SK-N-SH treated with all-trans-retinoic acid at 6 μM for 48 hours (cell line): ENCODE results near the gene CCNE1.

ENCODE experiments used
- ATAC-seq: fragments of 200-7000 bp; cut with Tn5 transposase; 3 replicates; pipeline ENCODE4 v1.9.1; 2020; ENCODE audit warnings: mild to moderate bottlenecking, moderate library complexity
- ARNTL ChIP-seq: fragments of 450-650 bp; formaldehyde crosslinking; IDR thresholded peaks from 2 replicates; pipeline ENCODE4 v1.5.0; 2020; ENCODE audit warnings: low read depth, mild to moderate bottlenecking, moderate library complexity, borderline replicate concordance
- BACH2 ChIP-seq: fragments of 250-450 bp; sonication (Bioruptor Pico); IDR thresholded peaks from 2 replicates; pipeline ENCODE4 v1.9.0; 2021; ENCODE audit warnings: mild to moderate bottlenecking, borderline replicate concordance
- CSDC2 ChIP-seq: fragments of 250-450 bp; sonication (Bioruptor Pico); IDR thresholded peaks from 2 replicates; pipeline ENCODE4 v1.5.0; 2020; ENCODE audit warnings: mild to moderate bottlenecking, moderate library complexity
- ESRRG ChIP-seq: fragments of 250-450 bp; sonication (Bioruptor Pico); IDR thresholded peaks from 2 replicates; pipeline ENCODE4 v1.6.1; 2021; ENCODE audit warnings: mild to moderate bottlenecking
- GLIS3 ChIP-seq: fragments of 250-450 bp; sonication (Bioruptor Pico); IDR thresholded peaks from 2 replicates; pipeline ENCODE4 v1.5.0; 2020; ENCODE audit warnings: mild to moderate bottlenecking, moderate library complexity
- OSR1 ChIP-seq: fragments of 250-450 bp; sonication (Bioruptor Pico); IDR thresholded peaks from 2 replicates; pipeline ENCODE4 v1.8.0; 2022; ENCODE audit warnings: moderate library complexity, mild to moderate bottlenecking, inconsistent platforms
- RARB ChIP-seq: fragments of 250-450 bp; sonication (Bioruptor Pico); IDR thresholded peaks from 2 replicates; pipeline ENCODE4 v1.8.0; 2021; ENCODE audit warnings: mild to moderate bottlenecking, moderate library complexity
- SNAI2 ChIP-seq: fragments of 250-450 bp; sonication (Bioruptor Pico); IDR thresholded peaks from 2 replicates; pipeline ENCODE4 v1.5.0; 2020; ENCODE audit warnings: mild to moderate bottlenecking, moderate library complexity
- TCF4 ChIP-seq: fragments of 250-450 bp; sonication (Bioruptor Pico); IDR thresholded peaks from 2 replicates; pipeline ENCODE4 v1.8.0; 2021; ENCODE audit warnings: mild to moderate bottlenecking, moderate library complexity, borderline replicate concordance
- TOX ChIP-seq: fragments of 250-450 bp; sonication (Bioruptor Pico); IDR thresholded peaks from 2 replicates; pipeline ENCODE4 v1.8.0; 2021; ENCODE audit warnings: mild to moderate bottlenecking, moderate library complexity, borderline replicate concordance
- ZC3H10 ChIP-seq: fragments of 250-450 bp; sonication (Bioruptor Pico); IDR thresholded peaks from 2 replicates; pipeline ENCODE4 v1.5.1; 2021; ENCODE audit warnings: mild to moderate bottlenecking, moderate library complexity
- ZFP3 ChIP-seq: fragments of 250-450 bp; sonication (Bioruptor Pico); IDR thresholded peaks from 2 replicates; pipeline ENCODE4 v1.5.0; 2020; ENCODE audit warnings: mild to moderate bottlenecking, moderate library complexity
- ZFP30 ChIP-seq: fragments of 450-650 bp; formaldehyde crosslinking; IDR thresholded peaks from 2 replicates; pipeline ENCODE4 v1.5.0; 2022; ENCODE audit warnings: mild to moderate bottlenecking, moderate library complexity
- ZNF565 ChIP-seq: fragments of 450-650 bp; formaldehyde crosslinking; conservative IDR thresholded peaks from 2 replicates; pipeline ENCODE4 v1.5.0; 2020; ENCODE audit warnings: low read depth, mild to moderate bottlenecking, moderate library complexity
- ZNF70 ChIP-seq: fragments of 450-650 bp; formaldehyde crosslinking; IDR thresholded peaks from 2 replicates; pipeline ENCODE4 v1.5.0; 2020; ENCODE audit warnings: mild to moderate bottlenecking, moderate library complexity
- ZNF8 ChIP-seq: fragments of 450-650 bp; formaldehyde crosslinking; IDR thresholded peaks from 2 replicates; pipeline ENCODE4 v1.5.0; 2020; ENCODE audit warnings: mild to moderate bottlenecking, moderate library complexity
- TF ChIP-seq, protein P1 (sequence below): fragments of 250-450 bp; sonication (Bioruptor Pico); IDR thresholded peaks from 2 replicates; pipeline ENCODE4 v1.5.0; 2020; ENCODE audit warnings: mild to moderate bottlenecking, moderate library complexity
- TF ChIP-seq, protein P2 (sequence below): fragments of 250-450 bp; sonication (Bioruptor Pico); IDR thresholded peaks from 2 replicates; pipeline ENCODE4 v1.8.0; 2021; ENCODE audit warnings: low read depth, mild to moderate bottlenecking, moderate library complexity, borderline replicate concordance
- TF ChIP-seq, protein P3 (sequence below): fragments of 250-450 bp; sonication (Bioruptor Pico); IDR thresholded peaks from 2 replicates; pipeline ENCODE4 v1.8.0; 2020; ENCODE audit warnings: mild to moderate bottlenecking, moderate library complexity, borderline replicate concordance
- TF ChIP-seq, protein P4 (sequence below): fragments of 250-450 bp; sonication (Bioruptor Pico); IDR thresholded peaks from 2 replicates; pipeline ENCODE4 v1.5.1; 2021; ENCODE audit warnings: mild to moderate bottlenecking, moderate library complexity

The CCNE1 gene

GRCh38 chr19:29858000-29858596 is 46.3 kb downstream of the CCNE1 start:
- ATAC-seq: peak; percentile 78
- no peak for TF ChIP-seq ZFP30 (CRISPR knock-in tag)
- no peak for TF ChIP-seq GLIS3 (CRISPR knock-in tag)
- TF ChIP-seq, protein P1, sequence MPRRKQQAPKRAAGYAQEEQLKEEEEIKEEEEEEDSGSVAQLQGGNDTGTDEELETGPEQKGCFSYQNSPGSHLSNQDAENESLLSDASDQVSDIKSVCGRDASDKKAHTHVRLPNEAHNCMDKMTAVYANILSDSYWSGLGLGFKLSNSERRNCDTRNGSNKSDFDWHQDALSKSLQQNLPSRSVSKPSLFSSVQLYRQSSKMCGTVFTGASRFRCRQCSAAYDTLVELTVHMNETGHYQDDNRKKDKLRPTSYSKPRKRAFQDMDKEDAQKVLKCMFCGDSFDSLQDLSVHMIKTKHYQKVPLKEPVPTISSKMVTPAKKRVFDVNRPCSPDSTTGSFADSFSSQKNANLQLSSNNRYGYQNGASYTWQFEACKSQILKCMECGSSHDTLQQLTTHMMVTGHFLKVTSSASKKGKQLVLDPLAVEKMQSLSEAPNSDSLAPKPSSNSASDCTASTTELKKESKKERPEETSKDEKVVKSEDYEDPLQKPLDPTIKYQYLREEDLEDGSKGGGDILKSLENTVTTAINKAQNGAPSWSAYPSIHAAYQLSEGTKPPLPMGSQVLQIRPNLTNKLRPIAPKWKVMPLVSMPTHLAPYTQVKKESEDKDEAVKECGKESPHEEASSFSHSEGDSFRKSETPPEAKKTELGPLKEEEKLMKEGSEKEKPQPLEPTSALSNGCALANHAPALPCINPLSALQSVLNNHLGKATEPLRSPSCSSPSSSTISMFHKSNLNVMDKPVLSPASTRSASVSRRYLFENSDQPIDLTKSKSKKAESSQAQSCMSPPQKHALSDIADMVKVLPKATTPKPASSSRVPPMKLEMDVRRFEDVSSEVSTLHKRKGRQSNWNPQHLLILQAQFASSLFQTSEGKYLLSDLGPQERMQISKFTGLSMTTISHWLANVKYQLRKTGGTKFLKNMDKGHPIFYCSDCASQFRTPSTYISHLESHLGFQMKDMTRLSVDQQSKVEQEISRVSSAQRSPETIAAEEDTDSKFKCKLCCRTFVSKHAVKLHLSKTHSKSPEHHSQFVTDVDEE (CRISPR knock-in tag): no peak
- no peak for TF ChIP-seq OSR1 (CRISPR knock-in tag)
- no peak for TF ChIP-seq SNAI2 (CRISPR knock-in tag)
- no peak for TF ChIP-seq RARB
- TF ChIP-seq, protein P2, sequence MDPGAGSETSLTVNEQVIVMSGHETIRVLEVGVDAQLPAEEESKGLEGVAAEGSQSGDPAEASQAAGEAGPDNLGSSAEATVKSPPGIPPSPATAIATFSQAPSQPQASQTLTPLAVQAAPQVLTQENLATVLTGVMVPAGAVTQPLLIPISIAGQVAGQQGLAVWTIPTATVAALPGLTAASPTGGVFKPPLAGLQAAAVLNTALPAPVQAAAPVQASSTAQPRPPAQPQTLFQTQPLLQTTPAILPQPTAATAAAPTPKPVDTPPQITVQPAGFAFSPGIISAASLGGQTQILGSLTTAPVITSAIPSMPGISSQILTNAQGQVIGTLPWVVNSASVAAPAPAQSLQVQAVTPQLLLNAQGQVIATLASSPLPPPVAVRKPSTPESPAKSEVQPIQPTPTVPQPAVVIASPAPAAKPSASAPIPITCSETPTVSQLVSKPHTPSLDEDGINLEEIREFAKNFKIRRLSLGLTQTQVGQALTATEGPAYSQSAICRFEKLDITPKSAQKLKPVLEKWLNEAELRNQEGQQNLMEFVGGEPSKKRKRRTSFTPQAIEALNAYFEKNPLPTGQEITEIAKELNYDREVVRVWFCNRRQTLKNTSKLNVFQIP (CRISPR knock-in tag): no peak
- TF ChIP-seq, protein P3, sequence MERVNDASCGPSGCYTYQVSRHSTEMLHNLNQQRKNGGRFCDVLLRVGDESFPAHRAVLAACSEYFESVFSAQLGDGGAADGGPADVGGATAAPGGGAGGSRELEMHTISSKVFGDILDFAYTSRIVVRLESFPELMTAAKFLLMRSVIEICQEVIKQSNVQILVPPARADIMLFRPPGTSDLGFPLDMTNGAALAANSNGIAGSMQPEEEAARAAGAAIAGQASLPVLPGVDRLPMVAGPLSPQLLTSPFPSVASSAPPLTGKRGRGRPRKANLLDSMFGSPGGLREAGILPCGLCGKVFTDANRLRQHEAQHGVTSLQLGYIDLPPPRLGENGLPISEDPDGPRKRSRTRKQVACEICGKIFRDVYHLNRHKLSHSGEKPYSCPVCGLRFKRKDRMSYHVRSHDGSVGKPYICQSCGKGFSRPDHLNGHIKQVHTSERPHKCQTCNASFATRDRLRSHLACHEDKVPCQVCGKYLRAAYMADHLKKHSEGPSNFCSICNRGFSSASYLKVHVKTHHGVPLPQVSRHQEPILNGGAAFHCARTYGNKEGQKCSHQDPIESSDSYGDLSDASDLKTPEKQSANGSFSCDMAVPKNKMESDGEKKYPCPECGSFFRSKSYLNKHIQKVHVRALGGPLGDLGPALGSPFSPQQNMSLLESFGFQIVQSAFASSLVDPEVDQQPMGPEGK: no peak
- TF ChIP-seq ZNF8 (CRISPR knock-in tag): no peak

DNA sequence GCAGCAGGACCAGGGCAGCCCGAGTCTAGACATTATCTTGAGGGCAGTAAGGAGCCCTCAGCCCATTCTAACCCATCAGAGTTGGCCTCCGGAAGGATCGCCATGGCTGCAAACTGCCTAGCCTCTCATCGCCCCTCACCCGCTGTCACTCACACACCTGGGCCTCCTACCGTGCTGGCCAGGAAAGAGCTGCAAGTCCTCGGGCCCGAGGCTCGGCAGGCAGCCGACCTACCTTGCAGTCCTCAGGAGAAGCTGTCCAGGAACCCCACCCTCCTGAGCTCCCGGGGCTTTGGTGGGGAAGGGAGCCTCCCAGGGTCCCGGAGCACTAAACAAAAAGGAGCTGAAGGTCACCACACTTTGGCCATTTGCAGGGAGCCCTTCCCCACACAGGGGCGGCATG is 46.8 kb downstream of the CCNE1 start:
- TF ChIP-seq BACH2 (CRISPR knock-in tag) (no peak), RARB (no peak), GLIS3 (CRISPR knock-in tag) (no peak), ZNF70 (CRISPR knock-in tag) (no peak), ZFP3 (CRISPR knock-in tag) (no peak), TOX (CRISPR knock-in tag) (no peak), ZC3H10 (no peak), CSDC2 (CRISPR knock-in tag) (no peak), OSR1 (CRISPR knock-in tag) (no peak), TCF4 (CRISPR knock-in tag) (no peak), ZNF565 (CRISPR knock-in tag) (no peak), ESRRG (CRISPR knock-in tag) (no peak)
- TF ChIP-seq, protein P4, sequence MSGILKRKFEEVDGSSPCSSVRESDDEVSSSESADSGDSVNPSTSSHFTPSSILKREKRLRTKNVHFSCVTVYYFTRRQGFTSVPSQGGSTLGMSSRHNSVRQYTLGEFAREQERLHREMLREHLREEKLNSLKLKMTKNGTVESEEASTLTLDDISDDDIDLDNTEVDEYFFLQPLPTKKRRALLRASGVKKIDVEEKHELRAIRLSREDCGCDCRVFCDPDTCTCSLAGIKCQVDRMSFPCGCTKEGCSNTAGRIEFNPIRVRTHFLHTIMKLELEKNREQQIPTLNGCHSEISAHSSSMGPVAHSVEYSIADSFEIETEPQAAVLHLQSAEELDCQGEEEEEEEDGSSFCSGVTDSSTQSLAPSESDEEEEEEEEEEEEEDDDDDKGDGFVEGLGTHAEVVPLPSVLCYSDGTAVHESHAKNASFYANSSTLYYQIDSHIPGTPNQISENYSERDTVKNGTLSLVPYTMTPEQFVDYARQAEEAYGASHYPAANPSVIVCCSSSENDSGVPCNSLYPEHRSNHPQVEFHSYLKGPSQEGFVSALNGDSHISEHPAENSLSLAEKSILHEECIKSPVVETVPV (CRISPR knock-in tag): no peak
- TF ChIP-seq, protein P1 (CRISPR knock-in tag): no peak
- TF ChIP-seq, all 23 proteins: peak for 0

DNA sequence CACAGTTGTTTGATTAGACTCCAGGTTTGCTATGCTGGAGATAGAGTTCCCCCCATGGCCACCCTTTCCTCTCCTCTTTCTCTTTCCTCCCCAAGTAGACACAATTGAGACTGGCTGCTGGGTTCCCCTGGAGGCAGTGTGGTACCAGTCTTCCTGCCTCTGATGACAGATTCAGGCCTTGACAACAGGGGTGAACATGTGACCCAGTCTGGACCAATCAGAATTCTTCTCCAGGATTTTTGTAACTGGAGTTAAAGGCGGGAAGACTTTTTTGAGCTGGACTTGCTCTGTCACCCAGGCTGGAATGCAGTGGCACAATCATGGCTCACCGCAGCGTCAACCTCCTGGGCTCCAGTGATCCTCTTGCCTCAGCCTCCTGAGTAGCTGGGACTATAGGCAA is 48.7 kb downstream of the CCNE1 start:
- 0 out of 3 replicates have a peak, but pooled peaks have one; percentile 41 for ATAC-seq
- no peak for TF ChIP-seq BACH2 (CRISPR knock-in tag)
- TF ChIP-seq ARNTL (CRISPR knock-in tag): no peak
- no peak for TF ChIP-seq OSR1 (CRISPR knock-in tag)

More for the DNA sequence above, 46.8 kb downstream of the CCNE1 start:
- ATAC-seq: no peak
